Measurements from ENCODE around the gene XRN1.
"Not testable (repeated sequence)": the region's sequence is repeated elsewhere in the genome, so short reads cannot be mapped to it uniquely, and the experiment has no call there.

- not testable (repeated sequence) for TF ChIP-seq EZH2 (IDR thresholded peaks at IDR 0.05; ENCODE audit: low read length); CTCF (optimal IDR thresholded peaks at IDR 0.05 in 1 of 3, IDR thresholded peaks at IDR 0.05 in 1 of 3, conservative IDR thresholded peaks at IDR 0.05 in 1 of 3; ENCODE audit: extremely low read depth in 1 of 3, insufficient read depth in 2 of 3, low read length in 3 of 3)
Measured at GRCh38 chr3:142315978-142316388, 131.9 kb downstream of the XRN1 start.

All from keratinocyte (primary cell).